ENCODE results near the gene FHIT.

FHIT gene

DNA sequence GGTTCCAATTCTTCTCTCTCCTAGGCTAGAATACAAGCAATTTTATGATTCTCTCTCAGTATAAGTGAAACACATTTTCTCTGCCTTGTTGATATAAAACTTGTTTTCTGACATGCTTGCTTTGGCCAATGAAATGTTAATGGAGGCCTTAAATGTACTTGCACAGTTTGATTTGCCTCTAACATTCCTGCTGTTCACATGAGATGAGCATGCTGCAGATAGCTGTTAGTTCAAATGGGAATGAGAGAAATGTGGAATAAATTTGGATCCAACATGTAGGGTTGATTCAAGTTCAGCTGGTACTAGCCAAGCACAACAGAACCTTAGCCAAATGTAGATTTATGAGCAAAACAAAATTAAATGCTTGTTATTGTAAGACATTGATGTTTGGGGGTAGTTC is 32.6 kb upstream of the FHIT start:
- H3K4me3 ChIP-seq (ENCODE audit: low read depth, low read length), result no peak overlapping the region
- no peak for DNase-seq (ENCODE audit: low read depth)
- TF ChIP-seq CTCF (IDR thresholded peaks at IDR 0.05; ENCODE audit: low read depth, low read length, missing control alignments), result no peak

DNA sequence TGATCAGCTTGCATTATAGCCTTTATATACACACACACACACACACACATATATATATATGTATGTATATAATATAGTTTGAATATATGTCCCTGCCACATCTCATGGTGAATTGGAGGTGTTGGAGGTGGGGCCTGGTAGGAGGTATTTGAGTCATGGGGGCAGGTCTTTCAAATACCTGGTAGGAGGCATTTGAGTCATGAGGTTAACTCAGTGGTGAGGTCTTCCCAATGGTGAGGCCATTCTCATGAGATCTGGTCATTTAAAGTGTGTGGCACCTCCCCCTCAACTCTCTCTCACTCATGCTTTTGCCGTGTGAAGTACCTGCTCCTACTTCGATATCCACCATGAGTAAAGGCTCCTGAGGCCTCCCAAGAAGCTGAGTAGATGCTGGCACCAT is 27.5 kb upstream of the FHIT start:
- no peak for DNase-seq (ENCODE audit: low read depth)
- no peak for TF ChIP-seq CTCF (IDR thresholded peaks at IDR 0.05; ENCODE audit: low read depth, low read length, missing control alignments)
- no peak overlapping the region for H3K4me3 ChIP-seq (ENCODE audit: low read depth, low read length)

- no peak for DNase-seq (ENCODE audit: low read depth)
- TF ChIP-seq CTCF (IDR thresholded peaks at IDR 0.05; ENCODE audit: low read depth, low read length, missing control alignments), result no peak
- no peak overlapping the region for H3K4me3 ChIP-seq (ENCODE audit: low read depth, low read length)
Measured at GRCh38 chr3:61277411-61277810, 26.2 kb upstream of the FHIT start.

GRCh38 chr3:61269435-61269834 is 18.2 kb upstream of the FHIT start:
- no peak overlapping the region for H3K4me3 ChIP-seq (ENCODE audit: low read depth, low read length)
- no peak for TF ChIP-seq CTCF (IDR thresholded peaks at IDR 0.05; ENCODE audit: low read depth, low read length, missing control alignments)
- no peak for DNase-seq (ENCODE audit: low read depth)

- H3K4me3 ChIP-seq (ENCODE audit: low read depth, low read length), result no peak overlapping the region
- no peak for DNase-seq (ENCODE audit: low read depth)
- no peak for TF ChIP-seq CTCF (IDR thresholded peaks at IDR 0.05; ENCODE audit: low read depth, low read length, missing control alignments)
Measured at GRCh38 chr3:61268644-61269043, 17.4 kb upstream of the FHIT start.

GRCh38 chr3:61264281-61264680 is 13.0 kb upstream of the FHIT start:
- no peak for DNase-seq (ENCODE audit: low read depth)
- TF ChIP-seq CTCF (IDR thresholded peaks at IDR 0.05; ENCODE audit: low read depth, low read length, missing control alignments), result no peak
- no peak overlapping the region for H3K4me3 ChIP-seq (ENCODE audit: low read depth, low read length)

- no peak for TF ChIP-seq CTCF (IDR thresholded peaks at IDR 0.05; ENCODE audit: low read depth, low read length, missing control alignments)
- no peak overlapping the region for H3K4me3 ChIP-seq (ENCODE audit: low read depth, low read length)
- DNase-seq (ENCODE audit: low read depth), result no peak
Measured at GRCh38 chr3:61257148-61257547, 5.9 kb upstream of the FHIT start.
